Measurements from ENCODE around the gene TTC34. TPM values are rescaled to one million over a fixed set of nuclear protein-coding genes. Genes with fewer than 3 reads are reported as not detected.

Gene TTC34
- polyA plus RNA-seq, 1 of the 3 experiments (the other 2 are of a cell fraction), result 0.16 TPM

- Histone ChIP-seq H2AFZ (ENCODE audit: low read depth) (no peak overlapping the region), H3K27me3 (ENCODE audit: insufficient read depth) (peaks cover 5% of the 10 kb centered on the region; the same call in 1 of the 2 replicates), H3K4me1 (ENCODE audit: control insufficient read depth in 1 of 2, insufficient read depth in 2 of 2, low read depth in 1 of 2, low read length in 1 of 2) (peaks cover 0 to 2% of the 10 kb centered on the region in 2 experiments; a peak in 1 of 4 replicates), H3K4me2 (no peak overlapping the region), H3K27ac (ENCODE audit: low read depth in 2 of 2, low read length in 1 of 2) (no peak overlapping the region), H3F3A (replicated peaks; ENCODE audit: insufficient read depth) (peaks cover 5% of the 10 kb centered on the region), H3K4me3 (ENCODE audit: low read depth in 2 of 2, low read length in 1 of 2) (no peak overlapping the region), H3K9me2 (no peaks in the 10 kb centered on the region), H3K79me2 (ENCODE audit: insufficient read depth) (no peaks in the 10 kb centered on the region), H4K20me1 (ENCODE audit: insufficient read depth) (no peaks in the 10 kb centered on the region), H3K9me3 (no peaks in the 10 kb centered on the region), H3K36me3 (replicated peaks in 1 of 2; ENCODE audit: control insufficient read depth in 1 of 2, insufficient read depth in 2 of 2, low read length in 1 of 2) (no peaks in the 10 kb centered on the region), H3K9ac (no peak overlapping the region)
- TF ChIP-seq GABPA (IDR thresholded peaks at IDR 0.05; ENCODE audit: low read depth), result no peak
- no peak for TF ChIP-seq TAF1 (IDR thresholded peaks at IDR 0.05; ENCODE audit: borderline replicate concordance, low read depth, low read length)
- no peak for TF ChIP-seq PBX3 (IDR thresholded peaks at IDR 0.05)
- no peak for TF ChIP-seq ELF1 (IDR thresholded peaks at IDR 0.05)
- TF ChIP-seq, protein P1, sequence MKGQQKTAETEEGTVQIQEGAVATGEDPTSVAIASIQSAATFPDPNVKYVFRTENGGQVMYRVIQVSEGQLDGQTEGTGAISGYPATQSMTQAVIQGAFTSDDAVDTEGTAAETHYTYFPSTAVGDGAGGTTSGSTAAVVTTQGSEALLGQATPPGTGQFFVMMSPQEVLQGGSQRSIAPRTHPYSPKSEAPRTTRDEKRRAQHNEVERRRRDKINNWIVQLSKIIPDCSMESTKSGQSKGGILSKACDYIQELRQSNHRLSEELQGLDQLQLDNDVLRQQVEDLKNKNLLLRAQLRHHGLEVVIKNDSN (IDR thresholded peaks at IDR 0.05; ENCODE audit: borderline replicate concordance, low read depth), result no peak
- TF ChIP-seq EP300 (IDR thresholded peaks at IDR 0.05; ENCODE audit: borderline replicate concordance in 1 of 2, low read depth in 1 of 2, low read length in 1 of 2), result no peak
- CTCF ChIA-PET, result no interaction called here
- no peak for DNase-seq
- POLR2A ChIA-PET, result no interaction called here
- WGBS (ENCODE audit: low lambda C conversion rate), result 40% methylated on average over 1 of the region's 12 CpGs
Observed at GRCh38 chr1:2633366-2633935, 168.0 kb downstream of the TTC34 start.

DNA sequence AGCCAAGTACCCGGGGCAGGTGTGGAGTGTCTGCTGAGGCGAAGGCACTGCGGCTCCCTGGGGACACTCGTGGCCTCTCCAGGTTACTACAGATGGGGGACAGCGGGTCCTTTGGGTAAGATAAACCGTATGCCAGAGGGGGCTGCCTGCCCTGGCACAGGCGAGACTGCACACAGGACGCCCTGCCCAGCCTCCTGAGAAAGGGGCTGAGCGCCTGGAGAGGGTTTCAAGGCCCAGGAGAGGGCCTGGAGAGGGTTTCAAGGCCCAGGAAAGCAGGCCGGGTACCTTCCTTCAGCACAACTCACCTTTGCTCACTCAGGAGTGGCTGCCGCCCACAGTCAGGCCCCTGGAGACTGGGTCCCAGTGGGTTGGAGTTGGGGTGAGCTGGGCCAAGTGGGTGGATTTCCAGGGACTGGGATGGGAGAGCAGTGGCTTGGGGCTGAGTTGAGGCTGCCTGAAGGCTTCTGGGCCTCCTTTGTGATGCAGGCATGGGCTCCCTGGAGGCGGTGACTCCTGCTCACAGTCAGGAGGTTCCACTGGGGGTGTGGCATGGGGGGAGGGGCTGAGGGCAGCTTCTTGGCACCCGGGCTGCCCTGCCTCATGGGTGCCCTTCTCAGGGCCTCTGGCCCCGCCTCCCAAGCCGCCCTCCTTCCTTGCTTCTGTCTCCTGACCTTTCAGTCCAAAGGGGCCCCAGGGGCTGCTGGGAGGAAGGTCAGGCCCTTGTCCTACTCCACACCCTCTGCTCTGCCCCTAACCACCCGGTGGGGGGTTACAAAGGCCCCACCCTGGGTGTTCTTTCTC, 168.7 kb downstream of the TTC34 start, which contains the start of gene MMEL1:
TSS of gene MMEL1 (minus strand) at position 456 of the 801 bp plus-strand sequence. CDS start 3,532 bp downstream, outside the sequence.
- DNase-seq, result no peak
- Histone ChIP-seq H2AFZ (ENCODE audit: low read depth) (no peak within 1 kb of the TSS), H3K27ac (ENCODE audit: low read depth in 2 of 2, low read length in 1 of 2) (no peak within 1 kb of the TSS), H3K9me3 (no peaks in the 10 kb centered on the region), H4K20me1 (ENCODE audit: insufficient read depth) (no peaks in the 10 kb centered on the region), H3K36me3 (replicated peaks in 1 of 2; ENCODE audit: control insufficient read depth in 1 of 2, insufficient read depth in 2 of 2, low read length in 1 of 2) (no peaks in the 10 kb centered on the region), H3F3A (replicated peaks; ENCODE audit: insufficient read depth) (peaks cover 5% of the 10 kb centered on the region), H3K4me1 (ENCODE audit: control insufficient read depth in 1 of 2, insufficient read depth in 2 of 2, low read depth in 1 of 2, low read length in 1 of 2) (no peaks in the 10 kb centered on the region), H3K9me2 (no peaks in the 10 kb centered on the region), H3K79me2 (ENCODE audit: insufficient read depth) (no peaks in the 10 kb centered on the region), H3K4me3 (ENCODE audit: low read depth in 2 of 2, low read length in 1 of 2) (no peak within 1 kb of the TSS), H3K27me3 (ENCODE audit: insufficient read depth) (peaks cover 12% of the 10 kb centered on the region; the same call in 1 of the 2 replicates), H3K9ac (no peak within 1 kb of the TSS), H3K4me2 (no peak within 1 kb of the TSS)
- CTCF ChIA-PET, result interaction anchor here (0.6 kb wide), 1 partner anchor 10 kb away, joined by 4 read pairs; no protein-coding TSS in a partner anchor
- POLR2A ChIA-PET, result no interaction called here
- TF ChIP-seq PBX3 (IDR thresholded peaks at IDR 0.05) (no peak), EP300 (IDR thresholded peaks at IDR 0.05; ENCODE audit: borderline replicate concordance in 1 of 2, low read depth in 1 of 2, low read length in 1 of 2) (no peak), JUND (IDR thresholded peaks at IDR 0.05) (no peak), RAD21 (IDR thresholded peaks at IDR 0.05; ENCODE audit: low read length) (no peak)
- 62% methylated on average over 6 of the region's 16 CpGs for WGBS (ENCODE audit: low lambda C conversion rate)
